PC-3 (cell line): ENCODE results near the gene TUBB6. TPM values are rescaled to one million over a fixed set of nuclear protein-coding genes. Genes with fewer than 3 reads are reported as not detected.

Experiments
- ATAC-seq: fragments of 200-7000 bp; cut with Tn5 transposase; 2 replicates; pipeline ENCODE4 v1.9.1; 2020; ENCODE audit warnings: mild to moderate bottlenecking, moderate library complexity
- BruUV-seq: library from RNA; stranded (reverse); fragments of 400-500 nt; replicated peaks from 2 replicates; lab custom pipeline; 2021; lab: Mats Ljungman, UMichigan
- CTCF ChIA-PET: fragments of 300-600 bp; sonication (Branson Sonifier 250); formaldehyde crosslinking; loops from one replicate; lab custom pipeline; 2022; ENCODE audit warnings: antibody characterized with exemption; lab: Charles Lee
- POLR2A ChIA-PET: fragments of 300-600 bp; sonication (Branson Sonifier 250); formaldehyde crosslinking; loops from one replicate; lab custom pipeline; 2022; ENCODE audit warnings: antibody characterized with exemption; ENCODE audit not compliant: unreplicated experiment; lab: Charles Lee
- DNase-seq: peaks from one replicate; pipeline ENCODE4 v3.0.0-alpha.2; 2015
- H2AFZ ChIP-seq: fragments of 300-600 bp; sonication (generic); 2 replicates; pipeline ENCODE4 v1.6.0; 2016; ENCODE audit warnings: antibody characterized with exemption, low read length
- H3F3A ChIP-seq: fragments of 300-600 bp; sonication (generic); one replicate; pipeline ENCODE4 v1.6.0; 2017; ENCODE audit warnings: antibody characterized with exemption, low read length, control low read depth, mild to moderate bottlenecking; ENCODE audit not compliant: unreplicated experiment
- H3K27ac ChIP-seq: fragments of 300-600 bp; sonication (generic); 2 replicates; pipeline ENCODE4 v1.5.1; 2016; ENCODE audit warnings: mild to moderate bottlenecking, low read length
- H3K27me3 ChIP-seq: fragments of 300-600 bp; sonication (generic); 2 replicates; pipeline ENCODE4 v1.6.1; 2016; ENCODE audit warnings: low read length, mixed read lengths
- H3K36me3 ChIP-seq: fragments of 300-600 bp; sonication (generic); 2 replicates; pipeline ENCODE4 v1.6.1; 2016; ENCODE audit warnings: low read depth, mixed run types, low read length, mixed read lengths
- H3K4me1 ChIP-seq: fragments of 300-600 bp; sonication (generic); 2 replicates; pipeline ENCODE4 v1.5.1; 2016; ENCODE audit warnings: low read length; ENCODE audit not compliant: insufficient read depth
- H3K4me2 ChIP-seq: fragments of 300-600 bp; sonication (generic); 2 replicates; pipeline ENCODE4 v1.6.0; 2016; ENCODE audit warnings: low read length
- H3K4me3 ChIP-seq: fragments of 300-600 bp; sonication (generic); 2 replicates; pipeline ENCODE4 v1.5.1; 2016; ENCODE audit warnings: mild to moderate bottlenecking, low read length, mixed read lengths
- H3K79me2 ChIP-seq: fragments of 300-600 bp; sonication (generic); 2 replicates; pipeline ENCODE4 v1.6.1; 2017; ENCODE audit warnings: low read length, mixed read lengths
- H3K9ac ChIP-seq: fragments of 300-600 bp; sonication (generic); 2 replicates; pipeline ENCODE4 v1.6.0; 2016; ENCODE audit warnings: mild to moderate bottlenecking, low read length
- H3K9me2 ChIP-seq: fragments of 300-600 bp; sonication (generic); replicated peaks from 2 replicates; pipeline ENCODE4 v1.6.1; 2016; ENCODE audit warnings: mixed run types, low read length, mixed read lengths
- H3K9me3 ChIP-seq: fragments of 300-600 bp; sonication (generic); 2 replicates; pipeline ENCODE4 v1.6.1; 2016; ENCODE audit warnings: low read length, mixed read lengths
- H4K20me1 ChIP-seq: fragments of 300-600 bp; sonication (generic); 2 replicates; pipeline ENCODE4 v1.6.1; 2016; ENCODE audit warnings: low read length, mixed read lengths
- EZH2 ChIP-seq: fragments of 300-600 bp; sonication (generic); IDR thresholded peaks from one replicate; pipeline ENCODE4 v1.6.1; 2017; ENCODE audit warnings: antibody characterized with exemption, mild to moderate bottlenecking, low read length; ENCODE audit not compliant: unreplicated experiment
- EZH2phosphoT487 ChIP-seq: fragments of 300-600 bp; sonication (generic); IDR thresholded peaks from 2 replicates; pipeline ENCODE4 v1.6.1; 2018; ENCODE audit warnings: mild to moderate bottlenecking, antibody characterized with exemption, low read length, borderline replicate concordance
- intact Hi-C: fragments of 100-400 bp; cut with micrococcal nuclease; formaldehyde crosslinking; loops from 2 replicates; pipeline ENCODE4 v1.9.0; 2023
- total RNA-seq: library from RNA; depleted of rRNA; stranded (reverse); fragments of >200 nt; gene quantifications from 2 replicates; pipeline ENCODE4 v1.2.3, GENCODE V29; 2014
- TF ChIP-seq, protein P1 (sequence below): fragments of 300-600 bp; sonication (generic); conservative IDR thresholded peaks from 2 replicates; pipeline ENCODE4 v1.5.1; 2017; ENCODE audit warnings: antibody characterized with exemption, low read depth, mild to moderate bottlenecking, low read length

Gene TUBB6
- total RNA-seq, 1 experiment from 2014 or later = 191 TPM

DNA sequence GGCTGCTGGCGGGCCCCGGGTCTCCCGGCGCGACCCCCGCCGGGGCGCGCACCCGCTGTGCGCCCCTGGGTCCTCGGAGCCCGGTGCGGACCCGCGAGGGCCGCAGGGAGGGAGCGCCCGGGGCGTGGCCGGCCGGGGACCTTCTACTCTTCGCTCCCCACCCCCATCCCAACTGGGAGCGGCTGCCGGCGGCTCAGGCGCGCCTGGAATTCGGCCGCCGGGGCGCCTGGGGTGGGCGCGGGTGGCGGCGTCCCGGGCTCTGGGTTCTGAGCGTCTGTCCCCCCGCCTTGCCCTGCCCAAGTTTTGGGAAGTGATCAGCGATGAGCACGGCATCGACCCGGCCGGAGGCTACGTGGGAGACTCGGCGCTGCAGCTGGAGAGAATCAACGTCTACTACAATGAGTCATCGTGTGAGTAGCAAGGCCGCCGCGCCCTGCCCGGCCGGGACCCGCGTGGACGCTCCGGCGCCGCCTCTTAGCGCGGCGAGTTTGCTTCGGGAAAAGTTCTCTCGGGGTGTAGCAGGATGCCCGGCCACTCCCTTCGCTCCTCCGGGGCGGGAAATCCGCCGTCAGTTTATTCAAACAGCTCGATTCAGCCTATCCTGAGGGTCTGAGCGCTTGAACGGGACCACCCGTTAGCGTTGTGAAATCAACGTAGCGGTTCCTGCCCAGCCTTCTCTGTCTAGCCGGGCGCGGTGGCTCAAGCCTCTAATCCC is 502 bp downstream of the TUBB6 start:
- Histone ChIP-seq H3K9me2 (no peaks in the 10 kb centered on the region), H3K4me3 (peak overlapping the region; percentile 71), H3K9me3 (peaks cover 9% of the 10 kb centered on the region; the same call in 1 of the 2 replicates), H3F3A (no peaks in the 10 kb centered on the region), H3K4me2 (peak overlapping the region; percentile 92), H3K36me3 (peaks cover 11% of the 10 kb centered on the region), H3K27ac (peak overlapping the region; percentile 78), H3K4me1 (peaks cover 22% of the 10 kb centered on the region), H3K79me2 (peaks cover 8% of the 10 kb centered on the region; the same call in 1 of the 2 replicates), H2AFZ (peak overlapping the region; percentile 75), H3K9ac (peak overlapping the region; percentile 86), H3K27me3 (no peaks in the 10 kb centered on the region), H4K20me1 (no peaks in the 10 kb centered on the region)
- intact Hi-C loops = loop anchor here (1.0 kb wide), 1 partner anchor 20 kb away; no protein-coding TSS in a partner anchor
- no TSS peak for BruUV-seq
- TF ChIP-seq EZH2phosphoT487 (no peak), EZH2 (no peak)
- TF ChIP-seq, protein P1, sequence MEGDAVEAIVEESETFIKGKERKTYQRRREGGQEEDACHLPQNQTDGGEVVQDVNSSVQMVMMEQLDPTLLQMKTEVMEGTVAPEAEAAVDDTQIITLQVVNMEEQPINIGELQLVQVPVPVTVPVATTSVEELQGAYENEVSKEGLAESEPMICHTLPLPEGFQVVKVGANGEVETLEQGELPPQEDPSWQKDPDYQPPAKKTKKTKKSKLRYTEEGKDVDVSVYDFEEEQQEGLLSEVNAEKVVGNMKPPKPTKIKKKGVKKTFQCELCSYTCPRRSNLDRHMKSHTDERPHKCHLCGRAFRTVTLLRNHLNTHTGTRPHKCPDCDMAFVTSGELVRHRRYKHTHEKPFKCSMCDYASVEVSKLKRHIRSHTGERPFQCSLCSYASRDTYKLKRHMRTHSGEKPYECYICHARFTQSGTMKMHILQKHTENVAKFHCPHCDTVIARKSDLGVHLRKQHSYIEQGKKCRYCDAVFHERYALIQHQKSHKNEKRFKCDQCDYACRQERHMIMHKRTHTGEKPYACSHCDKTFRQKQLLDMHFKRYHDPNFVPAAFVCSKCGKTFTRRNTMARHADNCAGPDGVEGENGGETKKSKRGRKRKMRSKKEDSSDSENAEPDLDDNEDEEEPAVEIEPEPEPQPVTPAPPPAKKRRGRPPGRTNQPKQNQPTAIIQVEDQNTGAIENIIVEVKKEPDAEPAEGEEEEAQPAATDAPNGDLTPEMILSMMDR = no peak
- peak; percentile 81 for DNase-seq
- ChIA-PET POLR2A (no interaction called here), CTCF (interaction anchor here (0.5 to 1.1 kb wide), 2 partner anchors 26 to 37 kb away, joined by 3 to 5 read pairs; no protein-coding TSS in a partner anchor)
- ATAC-seq = peak; percentile 76

DNA sequence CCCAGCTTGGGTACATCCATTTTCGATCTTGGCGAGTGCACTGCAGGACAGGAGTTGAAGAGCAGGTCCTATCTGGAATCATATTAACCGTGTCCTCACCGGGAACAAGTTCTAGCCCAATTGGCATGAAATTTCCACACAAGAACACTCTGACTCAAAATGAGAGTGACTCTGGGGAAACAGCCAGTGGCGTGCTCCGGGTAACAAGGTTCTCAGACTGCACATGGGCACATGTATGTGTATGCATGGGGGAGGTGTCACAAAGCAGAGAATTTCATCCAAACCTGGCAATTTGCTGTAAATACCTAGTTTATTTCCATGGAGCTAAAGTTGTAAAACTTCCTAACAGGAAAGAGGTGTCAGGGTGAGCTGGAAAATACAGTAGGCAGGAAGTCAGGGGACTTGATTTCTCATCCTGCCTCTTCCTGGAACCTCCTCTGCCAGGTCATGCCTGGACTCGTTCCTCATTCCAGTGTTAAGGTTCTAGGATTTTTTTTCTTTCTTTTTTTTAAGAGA is 1.7 kb downstream of the TUBB6 start:
- Histone ChIP-seq H3K4me3 (peak overlapping the region; percentile 71; the same call in 1 of the 2 replicates), H3K9me3 (peaks cover 9% of the 10 kb centered on the region; the same call in 1 of the 2 replicates), H3K79me2 (peaks cover 8% of the 10 kb centered on the region; the same call in 1 of the 2 replicates), H3K4me1 (peaks cover 17% of the 10 kb centered on the region), H4K20me1 (no peaks in the 10 kb centered on the region), H2AFZ (0 out of 2 replicates have a peak overlapping the region, but pooled peaks have one; percentile 75), H3K27ac (no peak overlapping the region), H3K27me3 (no peaks in the 10 kb centered on the region), H3K9me2 (no peaks in the 10 kb centered on the region), H3F3A (no peaks in the 10 kb centered on the region), H3K36me3 (peaks cover 11% of the 10 kb centered on the region), H3K9ac (peak overlapping the region; percentile 86; the same call in 1 of the 2 replicates), H3K4me2 (peak overlapping the region; percentile 92)
- ChIA-PET CTCF (interaction anchor here (1.1 to 1.5 kb wide), 2 partner anchors 27 to 38 kb away, joined by 3 to 4 read pairs; no protein-coding TSS in a partner anchor), POLR2A (no interaction called here)
- intact Hi-C loops = no loop called here
- DNase-seq (no peak), ATAC-seq (no peak)
- no peak for TF ChIP-seq EZH2
- TF ChIP-seq EZH2phosphoT487 = no peak
- TF ChIP-seq, protein P1 = no peak
- BruUV-seq = TSS peak; percentile 54
